Kidney epithelial cell (primary cell): Measurements from ENCODE around the gene GRIK5. TPM values are rescaled to one million over a fixed set of nuclear protein-coding genes. Genes with fewer than 3 reads are reported as not detected.

Source experiments
- DNase-seq: peaks from one replicate; pipeline ENCODE4 v3.0.0-alpha.2; 2010; ENCODE audit warnings: low read depth
- H3K27me3 ChIP-seq: 2 replicates; pipeline ENCODE4 v1.6.0; 2011; ENCODE audit warnings: low read length; ENCODE audit not compliant: control insufficient read depth, insufficient read depth
- H3K36me3 ChIP-seq: 2 replicates; pipeline ENCODE4 v1.5.1; 2011; ENCODE audit warnings: low read length; ENCODE audit not compliant: control insufficient read depth, insufficient read depth
- H3K4me3 ChIP-seq: 2 replicates; pipeline ENCODE4 v1.5.1; 2011; ENCODE audit warnings: low read depth, mild to moderate bottlenecking, control low read depth, low read length
- CTCF ChIP-seq: IDR thresholded peaks from 2 replicates; pipeline ENCODE4 v1.5.1; 2011; ENCODE audit warnings: mild to moderate bottlenecking, moderate library complexity, low read length, control low read depth, inconsistent platforms; ENCODE audit not compliant: insufficient read depth, poor library complexity, severe bottlenecking
- total RNA-seq: library from RNA; depleted of rRNA; stranded (reverse); fragments of >200 nt; gene quantifications from 2 replicates; pipeline ENCODE4 v1.2.3, GENCODE V29; 2015

Gene GRIK5
- total RNA-seq, 1 donor from 2014 or later, result 14.2 TPM

- TF ChIP-seq CTCF, result no peak
These were observed 101.0 kb downstream of the GRIK5 start for GRCh38 chr19:41968751-41969595.

GRCh38 chr19:41967054-41967783, 102.8 kb downstream of the GRIK5 start:
- Histone ChIP-seq H3K4me3 (no peak overlapping the region), H3K36me3 (no peaks in the 10 kb centered on the region), H3K27me3 (peaks cover 4% of the 10 kb centered on the region)
- no peak for DNase-seq
- TF ChIP-seq CTCF, result no peak

More at GRCh38 chr19:41968751-41969595, 101.0 kb downstream of the GRIK5 start:
- H3K4me3 ChIP-seq, result no peak overlapping the region
- no peaks in the 10 kb centered on the region for H3K36me3 ChIP-seq
- no peak for DNase-seq
- H3K27me3 ChIP-seq, result peaks cover 4% of the 10 kb centered on the region

GRCh38 chr19:41965106-41965505, 104.9 kb downstream of the GRIK5 start:
- TF ChIP-seq CTCF, result no peak
- Histone ChIP-seq H3K4me3 (no peak overlapping the region), H3K27me3 (peaks cover 4% of the 10 kb centered on the region), H3K36me3 (no peaks in the 10 kb centered on the region)
- no peak for DNase-seq

- Histone ChIP-seq H3K4me3 (no peak overlapping the region), H3K36me3 (no peaks in the 10 kb centered on the region), H3K27me3 (no peaks in the 10 kb centered on the region)
- TF ChIP-seq CTCF, result no peak
- DNase-seq, result no peak
These were observed 109.0 kb downstream of the GRIK5 start for GRCh38 chr19:41960973-41961372.

GRCh38 chr19:41959056-41960053, 110.7 kb downstream of the GRIK5 start, which contains the start of gene RABAC1:
Gene RABAC1 (minus strand): TSS chr19:41959321. CDS start chr19:41959292, 29 bp downstream.
- H3K4me3 ChIP-seq, result peak within 1 kb of the TSS; percentile 61
- H3K36me3 ChIP-seq, result no peaks in the 10 kb centered on the region
- H3K27me3 ChIP-seq, result no peaks in the 10 kb centered on the region
- peak; percentile 15 for TF ChIP-seq CTCF
- DNase-seq, result peak; percentile 71
